ENCODE data around the gene S100A14. TPM values are rescaled to one million over a fixed set of nuclear protein-coding genes. Genes with fewer than 3 reads are reported as not detected.
A peak's percentile ranks its signal among the peaks of the same experiment; 100 is the strongest.

Gene S100A14
- total and polyA plus RNA-seq, 9 of the 15 experiments (the other 6 are each of a cell fraction or from before 2014, with no cell fraction given): 0.10 to 0.64 (median 0.24) TPM; not detected in 3

GRCh38 chr1:153617663-153618062 lies 1.5 kb upstream of the S100A14 start (continued):
- 0 out of 2 replicates have a peak, but pooled peaks have one; percentile 9 for TF ChIP-seq PKNOX1 (IDR thresholded peaks at IDR 0.05)
- TF ChIP-seq CCAR2 (IDR thresholded peaks at IDR 0.05; ENCODE audit: low read depth, low read length): no peak
- TF ChIP-seq SMC3 (conservative IDR thresholded peaks at IDR 0.05; ENCODE audit: insufficient read depth, low read depth, low read length): peak; percentile 58
- peak; percentile 99 for TF ChIP-seq KLF13 (tag; IDR thresholded peaks at IDR 0.05; ENCODE audit: borderline replicate concordance, low read depth)
- peak; percentile 40; the same call in 1 of the 2 replicates for TF ChIP-seq REST (IDR thresholded peaks at IDR 0.05; ENCODE audit: borderline replicate concordance)
- TF ChIP-seq REST (CRISPR knock-in tag; IDR thresholded peaks at IDR 0.05; ENCODE audit: low read depth): no peak
- peak; percentile 47; the same call in 1 of the 2 replicates for TF ChIP-seq POLR2G (IDR thresholded peaks at IDR 0.05; ENCODE audit: low read depth, low read length)
- peak in 1 of 3 experiments; percentile 11 for TF ChIP-seq YY1 (IDR thresholded peaks at IDR 0.05; ENCODE audit: borderline replicate concordance in 1 of 3, control insufficient read depth in 1 of 3, extremely low read depth in 1 of 3, insufficient read depth in 3 of 3, insufficient read length in 1 of 3, insufficient replicate concordance in 2 of 3, low read depth in 1 of 3, low read length in 2 of 3)
- TF ChIP-seq JUND (IDR thresholded peaks at IDR 0.05; ENCODE audit: borderline replicate concordance, low read depth, low read length): 0 out of 2 replicates have a peak, but pooled peaks have one; percentile 15
- TF ChIP-seq JUND (tag; IDR thresholded peaks at IDR 0.05; ENCODE audit: borderline replicate concordance, low read depth, low read length): no peak
- peak; percentile 98 for TF ChIP-seq KLF1 (tag; IDR thresholded peaks at IDR 0.05)

All from K562 (cell line).